Activated CD8-positive, alpha-beta T cell treated with anti-CD3 and anti-CD28 coated beads for 36 hours (primary cell): Measurements from ENCODE around the gene SF1. TPM values are rescaled to one million over a fixed set of nuclear protein-coding genes. Genes with fewer than 3 reads are reported as not detected.

Experiments used
- ATAC-seq: fragments of 200-7000 bp; cut with Tn5 transposase; one replicate; pipeline ENCODE4 v1.10.0; 2021; ENCODE audit warnings: mild to moderate bottlenecking, moderate library complexity
- CTCF ChIA-PET: fragments of 350-600 bp; sonication (Branson Sonifier 250); formaldehyde crosslinking; loops from one replicate; lab custom pipeline; 2021; ENCODE audit warnings: antibody characterized with exemption; lab: Charles Lee
- POLR2A ChIA-PET: fragments of 350-600 bp; sonication (Branson Sonifier 250); formaldehyde crosslinking; loops from one replicate; lab custom pipeline; 2021; ENCODE audit warnings: antibody characterized with exemption; lab: Charles Lee
- DNase-seq: peaks from one replicate; pipeline ENCODE4 v3.0.0-alpha.2; 2020
- H3K27ac Mint-ChIP-seq: one replicate; pipeline ENCODE4 v1.8.0; 2021; ENCODE audit warnings: mild to moderate bottlenecking, mixed read lengths
- H3K27me3 Mint-ChIP-seq: one replicate; pipeline ENCODE4 v1.8.0; 2021; ENCODE audit warnings: mixed read lengths
- H3K36me3 Mint-ChIP-seq: one replicate; pipeline ENCODE4 v1.8.0; 2021; ENCODE audit warnings: low read depth, mixed read lengths
- H3K4me1 Mint-ChIP-seq: one replicate; pipeline ENCODE4 v1.8.0; 2021; ENCODE audit warnings: low read depth, mixed read lengths
- H3K4me3 Mint-ChIP-seq: one replicate; pipeline ENCODE4 v1.8.0; 2021; ENCODE audit warnings: mild to moderate bottlenecking, moderate library complexity, mixed read lengths
- H3K9me3 Mint-ChIP-seq: one replicate; pipeline ENCODE4 v1.8.0; 2021; ENCODE audit warnings: mixed read lengths
- CTCF ChIP-seq: fragments of 200-600 bp; IDR thresholded peaks from one replicate; pipeline ENCODE4 v1.8.0; 2022; ENCODE audit warnings: antibody characterized with exemption, mild to moderate bottlenecking
- intact Hi-C: fragments of 100-400 bp; cut with micrococcal nuclease; formaldehyde crosslinking; loops from one replicate; pipeline ENCODE4 v1.10.0; 2022
- total RNA-seq, 2 experiments: library from RNA; stranded (reverse); gene quantifications; one replicate each; pipeline ENCODE4 v1.2.3, GENCODE V29; 2021

Gene SF1
- total RNA-seq, 2 experiments from 2014 or later, result 325 to 342 TPM

- Mint-ChIP-seq H3K4me1 (peaks cover 39% of the 10 kb centered on the region), H3K27ac (no peak overlapping the region), H3K27me3 (no peaks in the 10 kb centered on the region), H3K4me3 (no peak overlapping the region), H3K9me3 (no peaks in the 10 kb centered on the region), H3K36me3 (peaks cover 14% of the 10 kb centered on the region)
- ATAC-seq (no peak), DNase-seq (no peak)
- no peak for TF ChIP-seq CTCF
- ChIA-PET CTCF (interaction anchor here (0.8 to 3.1 kb wide), 4 partner anchors 9 to 20 kb away, joined by 3 to 10 read pairs (median 4); partner anchors contain the start of gene SF1), POLR2A (interaction anchor here (0.7 to 2.3 kb wide), 4 partner anchors 14 to 54 kb away, joined by 3 to 8 read pairs (median 4); no protein-coding TSS in a partner anchor)
- intact Hi-C loops, result no loop called here
These were observed 20.9 kb upstream of the SF1 start for GRCh38 chr11:64799256-64799622.

DNA sequence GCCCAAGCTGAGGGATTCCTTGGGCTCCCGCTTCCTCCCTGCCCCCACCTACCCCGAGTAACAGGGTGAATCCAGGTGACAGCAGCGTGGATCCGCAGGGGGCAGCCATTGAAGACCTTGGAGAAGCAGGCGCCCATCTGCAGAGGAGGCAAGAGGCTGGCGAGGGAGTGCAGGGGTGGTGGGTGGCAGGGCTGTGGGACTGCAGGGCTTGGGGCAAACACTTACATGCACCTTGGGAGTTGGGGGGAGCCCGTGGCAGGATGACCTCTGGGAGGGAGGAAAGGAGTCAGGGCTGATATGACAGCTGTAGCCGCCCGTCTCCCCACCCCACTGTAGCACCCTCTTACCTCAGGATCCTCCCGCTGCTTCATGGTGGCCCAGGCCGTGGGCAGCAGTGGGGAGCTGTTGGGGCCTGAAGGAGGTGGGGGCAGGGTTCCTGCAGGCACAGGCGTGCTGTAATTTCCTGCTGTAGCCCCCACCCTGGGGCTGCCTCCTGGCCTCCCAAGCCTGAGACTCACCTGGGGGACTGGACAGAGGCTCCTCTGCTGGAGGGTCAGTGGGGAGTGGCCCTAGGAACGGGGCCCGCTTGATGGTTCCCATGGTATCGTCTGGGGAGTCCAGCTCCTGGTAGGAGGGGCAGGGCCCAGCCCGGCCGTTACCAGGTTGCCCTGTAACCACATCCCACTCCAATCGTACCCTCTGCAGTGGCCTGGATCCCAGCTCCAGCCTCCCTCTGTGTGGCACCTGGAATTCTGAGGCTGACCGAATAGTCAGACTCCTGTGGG lies 18.6 kb upstream of the SF1 start:
- H3K27ac Mint-ChIP-seq, result no peak overlapping the region
- H3K36me3 Mint-ChIP-seq, result peaks cover 14% of the 10 kb centered on the region
- intact Hi-C loops, result no loop called here
- no peak for ATAC-seq
- no peak for TF ChIP-seq CTCF
- POLR2A ChIA-PET, result interaction anchor here (1.0 to 1.4 kb wide), 2 partner anchors 8 to 217 kb away, joined by 3 read pairs; partner anchors contain the start of gene ARL2
- DNase-seq, result no peak
- no peaks in the 10 kb centered on the region for H3K9me3 Mint-ChIP-seq
- H3K4me1 Mint-ChIP-seq, result peaks cover 34% of the 10 kb centered on the region
- H3K27me3 Mint-ChIP-seq, result no peaks in the 10 kb centered on the region
- CTCF ChIA-PET, result no interaction called here
- H3K4me3 Mint-ChIP-seq, result no peak overlapping the region

DNA sequence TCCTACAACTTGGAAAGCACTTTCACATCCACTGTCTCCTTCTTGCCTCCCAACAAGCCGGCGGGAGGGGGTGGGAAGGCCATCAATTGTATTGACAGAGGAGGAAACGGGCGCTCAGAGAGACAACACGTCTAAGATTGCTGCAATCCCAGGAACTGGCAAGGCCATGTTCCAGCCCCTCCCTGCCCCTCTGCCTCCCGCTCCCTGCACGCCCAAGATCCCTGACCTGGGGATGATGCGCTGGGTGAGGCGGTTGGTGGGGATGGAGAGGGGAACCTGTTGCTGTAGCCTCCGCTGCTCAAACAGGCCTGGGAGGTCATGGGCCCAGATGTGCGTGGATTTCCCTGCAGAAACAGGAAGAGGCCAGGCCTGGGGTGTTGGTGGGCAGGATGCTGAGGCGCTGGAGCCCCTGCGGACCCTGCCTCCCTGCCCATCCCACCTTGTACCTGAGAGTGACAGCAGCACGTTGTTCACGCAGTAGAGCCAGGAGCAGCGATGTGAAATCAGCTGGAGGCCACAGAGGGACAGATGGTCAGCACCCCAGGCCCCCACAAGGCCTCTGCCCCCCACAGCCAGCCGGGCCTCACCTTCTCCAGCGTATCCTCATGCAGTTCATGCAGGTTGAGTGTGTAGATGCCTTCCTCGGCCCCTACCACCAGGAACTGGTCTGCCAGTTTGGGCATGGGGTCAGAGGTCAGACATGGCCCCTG lies 17.9 kb upstream of the SF1 start:
- ChIA-PET POLR2A (interaction anchor here (1.0 to 1.4 kb wide), 2 partner anchors 7 to 218 kb away, joined by 3 read pairs; partner anchors contain the start of gene ARL2), CTCF (no interaction called here)
- DNase-seq (no peak), ATAC-seq (no peak)
- no peak for TF ChIP-seq CTCF
- Mint-ChIP-seq H3K27me3 (no peaks in the 10 kb centered on the region), H3K36me3 (peaks cover 14% of the 10 kb centered on the region), H3K9me3 (no peaks in the 10 kb centered on the region), H3K27ac (peak overlapping the region; percentile 36), H3K4me1 (peaks cover 27% of the 10 kb centered on the region), H3K4me3 (no peak overlapping the region)
- intact Hi-C loops, result no loop called here

GRCh38 chr11:64794526-64794925 lies 16.2 kb upstream of the SF1 start:
- Mint-ChIP-seq H3K4me1 (peaks cover 22% of the 10 kb centered on the region), H3K4me3 (no peak overlapping the region), H3K36me3 (peaks cover 14% of the 10 kb centered on the region), H3K9me3 (no peaks in the 10 kb centered on the region), H3K27ac (no peak overlapping the region), H3K27me3 (no peaks in the 10 kb centered on the region)
- TF ChIP-seq CTCF, result no peak
- DNase-seq, result no peak
- no peak for ATAC-seq
- CTCF ChIA-PET, result interaction anchor here (1.0 to 2.2 kb wide), 3 partner anchors 9 to 54 kb away, joined by 3 to 6 read pairs (median 3); partner anchors contain the start of gene SF1
- POLR2A ChIA-PET, result interaction anchor here (1.1 to 1.2 kb wide), 3 partner anchors 8 to 26 kb away, joined by 3 to 4 read pairs (median 3); no protein-coding TSS in a partner anchor
- intact Hi-C loops, result no loop called here
